GM19238 (cell line): ENCODE measurements around the gene KRT32.
"Not testable (repeated sequence)": the region's sequence is repeated elsewhere in the genome, so short reads cannot be mapped to it uniquely, and the experiment has no call there.

Source experiments
- DNase-seq: peaks from one replicate; pipeline ENCODE4 v3.0.0; 2011; ENCODE audit warnings: low spot score; ENCODE audit not compliant: insufficient read length

The KRT32 gene

GRCh38 chr17:41429667-41430066 lies 37.5 kb downstream of the KRT32 start:
- no peak for DNase-seq

- DNase-seq = no peak
Measured at GRCh38 chr17:41428591-41429291, 38.4 kb downstream of the KRT32 start.

GRCh38 chr17:41424111-41424635 lies 43.0 kb downstream of the KRT32 start, which contains the start of gene KRT37:
Gene KRT37 (minus strand): TSS chr17:41424585. CDS start chr17:41424523, 62 bp downstream.
- no peak for DNase-seq

- not testable (repeated sequence) for DNase-seq
Measured at GRCh38 chr17:41422586-41422985, 44.6 kb downstream of the KRT32 start.

- no peak for DNase-seq
Measured at GRCh38 chr17:41421617-41422016, 45.6 kb downstream of the KRT32 start.

- DNase-seq = no peak
Measured at GRCh38 chr17:41421116-41421515, 46.1 kb downstream of the KRT32 start.

GRCh38 chr17:41420134-41420533 lies 47.1 kb downstream of the KRT32 start:
- DNase-seq = no peak

- DNase-seq = no peak
Measured at GRCh38 chr17:41419716-41420115, 47.5 kb downstream of the KRT32 start.

GRCh38 chr17:41418116-41418860 lies 48.9 kb downstream of the KRT32 start:
- DNase-seq = no peak

- DNase-seq = peak; percentile 16
Measured at GRCh38 chr17:41417576-41418015, 49.6 kb downstream of the KRT32 start.

- DNase-seq = no peak
Measured at GRCh38 chr17:41417127-41417526, 50.1 kb downstream of the KRT32 start.

GRCh38 chr17:41416479-41416878 lies 50.7 kb downstream of the KRT32 start:
- no peak for DNase-seq

- DNase-seq = no peak
Measured at GRCh38 chr17:41415833-41416335, 51.3 kb downstream of the KRT32 start.

- no peak for DNase-seq
Measured at GRCh38 chr17:41415411-41415810, 51.8 kb downstream of the KRT32 start.

- DNase-seq = no peak
Measured at GRCh38 chr17:41413982-41414381, 53.2 kb downstream of the KRT32 start.

- no peak for DNase-seq
Measured at GRCh38 chr17:41413353-41413957, 53.7 kb downstream of the KRT32 start.

GRCh38 chr17:41411072-41411840 lies 55.9 kb downstream of the KRT32 start:
- DNase-seq = no peak
